Thyroid gland (tissue), 4 donors: ENCODE results near the gene NCR2.

Source experiments
- CTCF ChIP-seq, 6 experiments: fragments of 200-600 bp in 3 of 6; fragments of 450-650 bp in 3 of 6; sonication (generic) in 3 of 6; IDR thresholded peaks; one replicate each; pipeline ENCODE4 v1.5.1; 2016 to 2019; ENCODE audit warnings: antibody characterized with exemption in 6 of 6, mild to moderate bottlenecking in 2 of 6, inconsistent platforms in 1 of 6, moderate library complexity in 1 of 6
- POLR2A ChIP-seq, 2 donors: fragments of 450-650 bp; IDR thresholded peaks; one replicate each; pipeline ENCODE4 v1.6.1; 2017; ENCODE audit warnings: antibody characterized with exemption in 2 of 2, mild to moderate bottlenecking in 2 of 2, moderate library complexity in 1 of 2

- TF ChIP-seq CTCF (IDR thresholded peaks at IDR 0.05) (no peak), POLR2A (IDR thresholded peaks at IDR 0.05) (no peak)
Observed at GRCh38 chr6:41294214-41294872, 41.1 kb upstream of the NCR2 start.
